Measurements from ENCODE around the gene SLC22A7. TPM values are rescaled to one million over a fixed set of nuclear protein-coding genes. Genes with fewer than 3 reads are reported as not detected.
A peak's percentile ranks its signal among the peaks of the same experiment; 100 is the strongest.

Gene SLC22A7
- polyA plus RNA-seq, 1 experiment: not detected

DNA sequence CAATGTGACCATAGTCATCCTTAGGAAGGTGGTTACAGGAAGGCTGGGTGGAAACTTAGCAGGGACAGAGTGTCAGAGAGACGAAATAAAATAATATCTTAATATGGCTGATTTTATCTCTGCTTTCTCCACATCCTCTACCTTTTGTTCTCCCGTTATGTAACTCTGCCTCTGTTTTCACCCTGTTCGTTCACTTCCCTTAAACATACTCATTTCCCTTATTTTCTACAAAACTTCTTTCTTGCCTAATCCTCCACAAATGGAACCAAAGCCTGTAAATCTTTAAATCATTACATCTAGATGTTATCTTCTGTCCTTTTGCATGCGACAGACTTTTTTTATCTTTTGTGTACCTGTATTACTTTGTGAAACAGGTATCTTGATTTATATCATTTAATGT lies 33.8 kb downstream of the SLC22A7 start:
- CTCF ChIA-PET: interaction anchor here (1.2 kb wide), 1 partner anchor 11 kb away, joined by 3 read pairs; no protein-coding TSS in a partner anchor
- no peak overlapping the region for H3K4me3 ChIP-seq (ENCODE audit: low read depth, low read length)
- no peaks in the 10 kb centered on the region for H3K27me3 ChIP-seq (ENCODE audit: control insufficient read depth, insufficient read depth, low read length)
- POLR2A ChIA-PET: no interaction called here
- no peak for DNase-seq (ENCODE audit: low read depth)
- peaks cover 2% of the 10 kb centered on the region; the same call in 1 of the 2 replicates for H3K36me3 ChIP-seq (ENCODE audit: control insufficient read depth, insufficient read depth, low read length)
- TF ChIP-seq CTCF (IDR thresholded peaks at IDR 0.05; ENCODE audit: insufficient read depth, low read depth, low read length): no peak

GRCh38 chr6:43334466-43335095 lies 36.5 kb downstream of the SLC22A7 start:
- peak; percentile 68 for TF ChIP-seq CTCF (IDR thresholded peaks at IDR 0.05; ENCODE audit: insufficient read depth, low read depth, low read length)
- Histone ChIP-seq H3K36me3 (ENCODE audit: control insufficient read depth, insufficient read depth, low read length) (peaks cover 8% of the 10 kb centered on the region), H3K27me3 (ENCODE audit: control insufficient read depth, insufficient read depth, low read length) (no peaks in the 10 kb centered on the region), H3K4me3 (ENCODE audit: low read depth, low read length) (no peak overlapping the region)
- peak; percentile 12 for DNase-seq (ENCODE audit: low read depth)
- CTCF ChIA-PET: interaction anchor here (0.6 to 7.5 kb wide), 22 partner anchors 9 to 445 kb away, joined by 3 to 51 read pairs (median 4); partner anchors contain the start of gene DNPH1
- POLR2A ChIA-PET: no interaction called here

GRCh38 chr6:43335469-43335868 lies 37.4 kb downstream of the SLC22A7 start:
- DNase-seq (ENCODE audit: low read depth): no peak
- H3K4me3 ChIP-seq (ENCODE audit: low read depth, low read length): no peak overlapping the region
- TF ChIP-seq CTCF (IDR thresholded peaks at IDR 0.05; ENCODE audit: insufficient read depth, low read depth, low read length): no peak
- ChIA-PET POLR2A (no interaction called here), CTCF (interaction anchor here (0.6 to 7.5 kb wide), 12 partner anchors 9 to 334 kb away, joined by 3 to 51 read pairs (median 10); partner anchors contain the start of gene DNPH1)
- peaks cover 14% of the 10 kb centered on the region for H3K36me3 ChIP-seq (ENCODE audit: control insufficient read depth, insufficient read depth, low read length)
- H3K27me3 ChIP-seq (ENCODE audit: control insufficient read depth, insufficient read depth, low read length): no peaks in the 10 kb centered on the region

GRCh38 chr6:43336382-43336781 lies 38.3 kb downstream of the SLC22A7 start:
- POLR2A ChIA-PET: no interaction called here
- H3K27me3 ChIP-seq (ENCODE audit: control insufficient read depth, insufficient read depth, low read length): no peaks in the 10 kb centered on the region
- H3K36me3 ChIP-seq (ENCODE audit: control insufficient read depth, insufficient read depth, low read length): peaks cover 17% of the 10 kb centered on the region
- no peak for DNase-seq (ENCODE audit: low read depth)
- H3K4me3 ChIP-seq (ENCODE audit: low read depth, low read length): no peak overlapping the region
- CTCF ChIA-PET: interaction anchor here (0.8 to 7.5 kb wide), 5 partner anchors 8 to 160 kb away, joined by 3 to 51 read pairs (median 3); no protein-coding TSS in a partner anchor
- no peak for TF ChIP-seq CTCF (IDR thresholded peaks at IDR 0.05; ENCODE audit: insufficient read depth, low read depth, low read length)

DNA sequence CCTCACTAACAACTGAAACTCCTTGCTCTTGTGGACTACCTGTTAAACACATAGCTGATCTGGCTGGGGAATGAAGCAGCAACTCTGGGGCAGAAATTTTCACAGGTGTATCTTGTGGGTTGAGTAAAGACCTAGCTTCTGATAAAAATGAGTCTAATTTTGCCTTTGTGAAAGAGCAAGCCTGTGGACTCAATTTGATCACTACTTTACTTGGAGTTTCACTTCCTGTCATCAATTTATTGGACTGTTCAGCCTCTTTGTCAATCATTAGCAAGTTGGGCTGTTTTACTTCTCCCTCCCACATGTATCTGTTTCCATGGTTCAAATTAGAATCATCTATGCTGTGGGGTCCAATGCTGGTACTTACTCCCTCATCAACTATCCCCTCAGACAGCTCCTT lies 40.2 kb downstream of the SLC22A7 start:
- Histone ChIP-seq H3K27me3 (ENCODE audit: control insufficient read depth, insufficient read depth, low read length) (no peaks in the 10 kb centered on the region), H3K4me3 (ENCODE audit: low read depth, low read length) (no peak overlapping the region), H3K36me3 (ENCODE audit: control insufficient read depth, insufficient read depth, low read length) (peaks cover 20% of the 10 kb centered on the region)
- no peak for TF ChIP-seq CTCF (IDR thresholded peaks at IDR 0.05; ENCODE audit: insufficient read depth, low read depth, low read length)
- CTCF ChIA-PET: interaction anchor here (1.5 to 7.5 kb wide), 2 partner anchors 75 to 100 kb away, joined by 4 to 51 read pairs; no protein-coding TSS in a partner anchor
- POLR2A ChIA-PET: no interaction called here
- no peak for DNase-seq (ENCODE audit: low read depth)

Data from BJ (cell line).